Naive thymus-derived CD8-positive, alpha-beta T cell (primary cell): ENCODE data around the gene C5AR2. TPM values are rescaled to one million over a fixed set of nuclear protein-coding genes. Genes with fewer than 3 reads are reported as not detected.
A peak's percentile ranks its signal among the peaks of the same experiment; 100 is the strongest.
"Not testable (repeated sequence)": the region's sequence is repeated elsewhere in the genome, so short reads cannot be mapped to it uniquely, and the experiment has no call there.

Experiments
- ATAC-seq, 2 donors: fragments of 150-1000 bp; cut with Tn5 transposase in 1 of 2; sonication (Bioruptor Pico), chemical (Tn5 transposase) in 1 of 2; 1 replicate in 1 of 2; 2 replicates in 1 of 2; pipeline ENCODE4 v1.10.0; 2021; ENCODE audit warnings: mild to moderate bottlenecking in 2 of 2, moderate library complexity in 2 of 2
- POLR2A ChIA-PET: fragments of 350-600 bp; sonication (Branson Sonifier 250); formaldehyde crosslinking; loops from one replicate; lab custom pipeline; 2021; ENCODE audit warnings: antibody characterized with exemption; lab: Charles Lee
- DNase-seq, 10 donors: peaks; one replicate each; pipeline versions ENCODE4 v3.0.0 to v3.0.0-alpha.2; 2020 to 2022
- H3K27ac Mint-ChIP-seq, 10 donors: one replicate each; pipeline ENCODE4 v1.8.0; 2020 to 2022; ENCODE audit warnings: mild to moderate bottlenecking in 10 of 10, mixed read lengths in 10 of 10, moderate library complexity in 4 of 10, inconsistent platforms in 1 of 10
- H3K27me3 Mint-ChIP-seq, 5 donors: one replicate each; pipeline ENCODE4 v1.8.0; 2021 to 2022; ENCODE audit warnings: mixed read lengths in 5 of 5
- H3K36me3 Mint-ChIP-seq, 3 donors: one replicate each; pipeline ENCODE4 v1.8.0; 2020 to 2022; ENCODE audit warnings: mixed read lengths in 3 of 3, mild to moderate bottlenecking in 2 of 3, inconsistent platforms in 1 of 3
- H3K4me1 Mint-ChIP-seq, 4 donors: one replicate each; pipeline ENCODE4 v1.8.0; 2021 to 2022; ENCODE audit warnings: mixed read lengths in 4 of 4
- H3K4me3 Mint-ChIP-seq, 10 donors: one replicate each; pipeline ENCODE4 v1.8.0; 2020 to 2022; ENCODE audit warnings: mild to moderate bottlenecking in 10 of 10, mixed read lengths in 10 of 10, moderate library complexity in 6 of 10, inconsistent platforms in 1 of 10
- H3K9me3 Mint-ChIP-seq, 9 donors: one replicate each; pipeline ENCODE4 v1.8.0; 2020 to 2022; ENCODE audit warnings: mixed read lengths in 9 of 9, mild to moderate bottlenecking in 3 of 9, inconsistent platforms in 1 of 9, moderate library complexity in 1 of 9
- polyA plus RNA-seq, 3 donors: library from polyadenylated mRNA; unstranded; fragments of 300-500 nt; fragmentation: Illumina TruSeq; gene quantifications; one replicate each; pipeline ENCODE4 v1.2.3, GENCODE V29; 2021
- total RNA-seq, 8 experiments: library from RNA in 2 of 8; stranded (reverse) in 2 of 8; gene quantifications; one replicate each; pipeline ENCODE4 v1.2.3 and lab custom pipeline; 2021 to 2026

C5AR2 gene
- total and polyA plus RNA-seq, 5 experiments from 2014 or later: 0.29 to 0.30 TPM; not detected in 3

DNA sequence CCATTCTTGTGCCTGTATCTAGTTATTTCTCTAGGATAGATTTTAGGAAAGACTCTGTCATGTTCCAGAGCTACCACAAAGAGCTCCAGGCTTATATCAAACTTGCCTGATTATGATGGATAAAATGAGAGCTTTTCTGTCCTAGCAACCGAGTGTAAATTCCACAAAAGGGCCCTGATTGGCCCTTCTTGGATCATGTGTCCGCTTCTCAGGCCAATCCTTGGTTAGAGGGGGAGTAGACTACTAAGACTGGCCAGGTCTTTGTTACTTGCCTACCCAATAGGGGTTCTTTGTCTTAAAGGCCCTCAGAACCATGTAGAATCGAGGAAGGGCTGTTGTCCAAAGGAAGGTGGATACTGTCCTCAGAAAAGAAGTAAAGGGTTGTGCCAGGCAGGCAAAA lies 19.6 kb downstream of the C5AR2 start:
- Mint-ChIP-seq H3K27ac (peak overlapping the region in 5 of 10 donors; percentile 37 to 73 (median 49)), H3K4me1 (peaks cover 18 to 63% (median 40%) of the 10 kb centered on the region in 4 donors), H3K9me3 (no peaks in the 10 kb centered on the region), H3K36me3 (peaks cover 0 to 35% (median 13%) of the 10 kb centered on the region in 3 donors), H3K27me3 (peaks cover 0 to 2% (median 0%) of the 10 kb centered on the region in 5 donors), H3K4me3 (peak overlapping the region in 9 of 10 donors; percentile 9 to 66 (median 50))
- DNase-seq (peak in 1 of 10 donors; percentile 2), ATAC-seq (no peak)
- POLR2A ChIA-PET: no interaction called here

DNA sequence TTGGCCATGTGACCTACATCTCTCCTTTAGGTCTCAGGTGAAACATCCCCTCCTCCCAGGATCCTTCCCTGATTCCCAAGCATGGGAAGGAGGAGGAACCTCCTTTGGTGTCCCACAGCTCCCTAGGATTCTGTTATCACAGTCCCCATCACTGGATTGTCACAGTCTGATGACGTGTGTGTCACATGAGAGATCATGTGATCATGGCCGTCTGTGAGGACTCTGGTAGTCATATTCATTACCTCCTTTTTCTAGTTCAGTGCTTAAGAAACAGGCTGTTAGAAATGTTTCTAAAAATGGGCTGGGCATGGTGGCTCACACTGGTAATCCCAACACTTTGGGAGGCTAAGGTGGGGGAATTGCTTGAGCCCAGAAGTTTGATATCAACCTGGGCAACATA lies 20.1 kb downstream of the C5AR2 start:
- Mint-ChIP-seq H3K4me1 (peaks cover 18 to 67% (median 39%) of the 10 kb centered on the region in 4 donors), H3K4me3 (no peak overlapping the region), H3K27ac (peak overlapping the region in 5 of 10 donors; percentile 2 to 82 (median 56)), H3K9me3 (no peaks in the 10 kb centered on the region), H3K27me3 (peaks cover 0 to 2% (median 0%) of the 10 kb centered on the region in 5 donors), H3K36me3 (peaks cover 0 to 41% (median 19%) of the 10 kb centered on the region in 3 donors)
- DNase-seq (no peak), ATAC-seq (no peak)
- POLR2A ChIA-PET: no interaction called here

DNA sequence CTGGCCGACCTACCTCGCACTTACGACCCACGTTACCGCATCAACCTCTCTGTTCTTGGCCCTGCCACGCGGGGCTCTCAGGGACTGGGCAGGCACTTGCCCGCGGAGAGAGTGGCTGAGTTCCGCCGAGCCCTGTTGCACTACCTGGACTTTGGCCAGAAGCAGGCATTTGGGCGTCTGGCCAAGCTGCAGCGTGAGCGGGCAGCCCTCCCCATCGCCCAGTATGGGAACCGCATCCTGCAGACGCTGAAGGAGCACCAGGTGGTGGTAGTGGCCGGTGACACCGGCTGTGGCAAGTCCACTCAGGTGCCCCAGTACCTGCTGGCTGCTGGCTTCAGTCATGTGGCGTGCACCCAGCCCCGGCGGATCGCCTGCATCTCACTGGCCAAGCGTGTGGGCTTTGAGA lies 21.3 kb downstream of the C5AR2 start:
- Mint-ChIP-seq H3K36me3 (peaks cover 0 to 53% (median 25%) of the 10 kb centered on the region in 3 donors), H3K27me3 (peaks cover 0 to 2% (median 0%) of the 10 kb centered on the region in 5 donors), H3K9me3 (no peaks in the 10 kb centered on the region), H3K27ac (no peak overlapping the region), H3K4me3 (no peak overlapping the region), H3K4me1 (peaks cover 18 to 65% (median 39%) of the 10 kb centered on the region in 4 donors)
- POLR2A ChIA-PET: no interaction called here
- ATAC-seq (no peak), DNase-seq (no peak)

DNA sequence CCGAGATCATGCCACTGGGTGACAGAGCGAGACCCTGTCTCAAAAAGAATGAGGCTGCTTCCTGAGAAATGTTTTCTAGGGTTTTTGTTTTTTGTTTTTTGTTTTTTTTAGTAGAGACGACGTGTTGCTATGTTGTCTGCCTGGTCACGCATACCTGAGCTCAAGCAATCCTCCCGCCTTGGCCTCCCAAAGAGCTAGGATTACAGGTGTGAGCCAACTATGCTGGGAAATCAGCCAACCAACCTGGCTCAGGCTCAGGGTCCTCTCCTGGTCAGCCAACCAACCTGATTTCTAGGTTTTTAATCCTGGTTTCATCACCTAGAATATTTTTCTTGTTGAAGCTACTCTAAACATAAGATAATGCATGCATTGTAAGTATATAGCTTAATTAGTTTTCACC lies 24.9 kb downstream of the C5AR2 start:
- POLR2A ChIA-PET: no interaction called here
- Mint-ChIP-seq H3K27me3 (peaks cover 0 to 2% (median 0%) of the 10 kb centered on the region in 5 donors), H3K4me1 (peaks cover 4 to 40% (median 13%) of the 10 kb centered on the region in 4 donors), H3K36me3 (peaks cover 0 to 89% (median 36%) of the 10 kb centered on the region in 3 donors), H3K9me3 (no peaks in the 10 kb centered on the region), H3K27ac (no peak overlapping the region), H3K4me3 (no peak overlapping the region)
- DNase-seq (no peak), ATAC-seq (no peak)

DNA sequence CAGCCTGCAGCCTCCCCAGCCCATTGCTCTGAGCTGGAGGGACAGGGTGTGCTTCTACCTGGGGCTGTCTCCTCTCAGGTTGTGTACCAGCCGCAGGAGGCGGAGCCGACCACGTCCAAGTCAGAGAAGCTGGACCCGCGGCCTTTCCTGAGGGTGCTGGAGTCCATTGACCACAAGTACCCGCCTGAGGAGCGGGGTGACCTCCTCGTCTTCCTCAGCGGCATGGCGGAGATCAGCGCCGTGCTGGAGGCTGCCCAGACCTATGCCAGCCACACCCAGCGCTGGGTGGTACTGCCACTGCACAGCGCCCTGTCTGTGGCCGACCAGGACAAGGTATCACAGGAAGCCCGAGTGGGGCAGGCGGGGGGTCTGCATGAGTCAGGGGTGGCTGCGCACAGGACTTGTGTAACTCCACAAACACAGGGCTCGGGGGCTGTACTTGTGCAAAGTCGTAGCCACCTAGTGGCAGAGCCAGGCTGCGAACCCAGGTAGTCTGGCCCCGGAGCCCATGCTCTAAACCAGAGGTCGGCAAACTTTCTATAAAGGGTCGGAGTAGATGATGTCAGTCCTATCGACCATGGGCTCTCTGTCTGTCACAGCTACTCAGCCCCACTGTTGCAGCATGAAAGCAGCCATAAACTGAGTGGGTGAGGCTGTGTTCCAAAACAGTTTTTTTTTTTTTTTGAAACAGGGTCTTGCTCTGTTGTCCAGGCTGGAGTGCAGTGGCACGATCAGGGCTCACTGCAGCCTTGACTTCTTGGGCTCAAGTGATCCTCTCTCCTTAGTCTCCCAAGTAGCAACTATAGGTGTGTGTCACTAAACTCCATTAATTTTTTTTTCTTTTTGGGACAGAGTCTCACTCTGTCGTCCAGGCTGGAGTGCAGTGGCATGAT lies 26.1 kb downstream of the C5AR2 start:
- peaks cover 0 to 2% (median 0%) of the 10 kb centered on the region in 5 donors for H3K27me3 Mint-ChIP-seq
- no peak for DNase-seq
- no peak overlapping the region for H3K4me3 Mint-ChIP-seq
- H3K27ac Mint-ChIP-seq: no peak overlapping the region
- ATAC-seq: no peak
- H3K4me1 Mint-ChIP-seq: peaks cover 0 to 30% (median 6%) of the 10 kb centered on the region in 4 donors
- H3K36me3 Mint-ChIP-seq: peaks cover 0 to 90% (median 36%) of the 10 kb centered on the region in 3 donors
- H3K9me3 Mint-ChIP-seq: no peaks in the 10 kb centered on the region
- POLR2A ChIA-PET: interaction anchor here (1.5 kb wide), 1 partner anchor 9 kb away, joined by 4 read pairs; the partner anchor contains the start of gene DHX34

DNA sequence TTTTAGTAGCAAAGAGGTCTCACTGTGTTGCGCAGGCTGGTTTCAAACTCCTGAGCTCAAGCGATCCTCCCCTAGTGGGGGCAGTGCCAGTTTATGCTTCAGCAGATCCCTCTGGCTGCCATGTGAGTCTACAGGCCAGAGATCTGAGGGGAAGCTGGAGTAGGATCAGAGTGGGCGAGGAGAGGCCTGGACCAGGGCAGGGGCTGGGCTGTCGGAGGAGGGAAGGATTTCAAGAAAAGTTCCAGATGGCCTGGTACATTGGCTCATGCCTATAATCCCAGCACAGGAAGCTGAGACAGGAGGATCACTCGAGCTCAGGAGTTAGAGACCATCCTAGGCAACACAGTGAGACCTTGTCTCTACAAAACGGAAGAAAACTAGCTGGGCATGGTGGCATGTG lies 27.0 kb downstream of the C5AR2 start:
- POLR2A ChIA-PET: interaction anchor here (1.5 kb wide), 1 partner anchor 10 kb away, joined by 4 read pairs; the partner anchor contains the start of gene DHX34
- DNase-seq (no peak), ATAC-seq (no peak)
- no peaks in the 10 kb centered on the region for H3K9me3 Mint-ChIP-seq
- H3K27ac Mint-ChIP-seq: no peak overlapping the region
- peaks cover 0 to 2% (median 0%) of the 10 kb centered on the region in 5 donors for H3K27me3 Mint-ChIP-seq
- H3K36me3 Mint-ChIP-seq: peaks cover 0 to 91% (median 36%) of the 10 kb centered on the region in 3 donors
- H3K4me1 Mint-ChIP-seq: peaks cover 0 to 27% (median 6%) of the 10 kb centered on the region in 4 donors
- H3K4me3 Mint-ChIP-seq: no peak overlapping the region

DNA sequence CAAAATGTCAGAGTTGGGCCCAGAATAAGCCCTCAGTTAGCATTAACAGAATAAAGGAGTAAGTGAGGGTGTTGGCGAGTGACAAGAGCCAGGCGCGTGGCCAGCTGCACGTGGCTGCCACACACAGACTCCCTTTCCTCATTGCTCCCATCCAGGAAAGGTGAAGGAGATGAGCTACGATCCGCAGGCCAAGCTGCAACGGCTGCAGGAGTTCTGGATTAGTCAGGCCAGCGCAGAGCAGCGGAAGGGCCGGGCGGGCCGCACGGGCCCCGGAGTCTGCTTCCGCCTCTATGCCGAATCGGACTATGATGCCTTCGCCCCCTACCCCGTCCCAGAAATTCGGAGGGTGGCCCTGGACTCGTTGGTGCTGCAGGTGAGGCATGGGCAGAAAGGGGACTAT lies 30.3 kb downstream of the C5AR2 start:
- Mint-ChIP-seq H3K36me3 (peaks cover 0 to 85% (median 18%) of the 10 kb centered on the region in 3 donors), H3K27ac (no peak overlapping the region), H3K9me3 (no peaks in the 10 kb centered on the region), H3K4me3 (no peak overlapping the region), H3K27me3 (no peaks in the 10 kb centered on the region), H3K4me1 (peaks cover 0 to 8% (median 4%) of the 10 kb centered on the region in 4 donors)
- ATAC-seq (no peak), DNase-seq (no peak)
- POLR2A ChIA-PET: no interaction called here

DNA sequence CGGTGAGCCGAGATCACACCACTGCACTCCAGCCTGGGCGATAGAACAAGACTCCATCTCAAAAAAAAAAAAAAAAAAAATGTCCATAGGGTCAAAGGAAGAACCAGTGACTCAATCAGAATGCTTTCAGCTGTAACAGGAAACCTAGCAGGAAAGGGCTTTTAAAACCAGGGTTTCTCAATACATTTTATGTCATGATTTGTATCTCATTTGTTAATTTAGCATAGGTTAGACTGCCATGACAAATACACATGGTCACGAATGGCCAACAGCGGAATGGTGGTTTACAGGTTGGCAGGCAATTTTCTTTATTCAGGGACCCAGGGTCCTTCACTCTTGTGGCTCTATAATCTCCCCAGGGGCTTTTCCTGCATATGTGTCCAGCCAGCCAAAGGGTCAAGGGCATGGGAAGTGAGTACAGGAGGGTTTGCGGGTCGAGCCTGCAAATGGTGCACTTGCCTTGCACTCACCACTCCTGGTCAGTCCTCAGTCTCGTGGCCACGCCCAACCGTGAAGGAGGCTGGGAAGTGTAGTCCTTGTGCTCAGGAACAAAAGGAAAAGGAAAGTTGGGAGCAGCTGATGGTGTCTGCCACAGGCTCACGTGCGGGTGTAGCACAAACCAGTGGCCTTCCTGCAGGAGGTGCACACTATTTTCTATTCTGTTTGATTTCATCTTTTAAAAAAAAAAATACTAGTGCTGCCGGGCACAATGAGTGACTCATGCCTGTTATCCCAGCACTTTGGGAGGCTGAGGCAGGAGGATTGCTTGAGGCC lies 32.0 kb downstream of the C5AR2 start:
- Mint-ChIP-seq H3K9me3 (no peaks in the 10 kb centered on the region), H3K4me3 (no peak overlapping the region), H3K4me1 (peaks cover 0 to 6% (median 3%) of the 10 kb centered on the region in 4 donors), H3K27me3 (no peaks in the 10 kb centered on the region), H3K36me3 (peaks cover 0 to 84% (median 10%) of the 10 kb centered on the region in 3 donors), H3K27ac (peak overlapping the region in 1 of 10 donors; percentile 66)
- DNase-seq: no peak
- POLR2A ChIA-PET: no interaction called here
- no peak for ATAC-seq

DNA sequence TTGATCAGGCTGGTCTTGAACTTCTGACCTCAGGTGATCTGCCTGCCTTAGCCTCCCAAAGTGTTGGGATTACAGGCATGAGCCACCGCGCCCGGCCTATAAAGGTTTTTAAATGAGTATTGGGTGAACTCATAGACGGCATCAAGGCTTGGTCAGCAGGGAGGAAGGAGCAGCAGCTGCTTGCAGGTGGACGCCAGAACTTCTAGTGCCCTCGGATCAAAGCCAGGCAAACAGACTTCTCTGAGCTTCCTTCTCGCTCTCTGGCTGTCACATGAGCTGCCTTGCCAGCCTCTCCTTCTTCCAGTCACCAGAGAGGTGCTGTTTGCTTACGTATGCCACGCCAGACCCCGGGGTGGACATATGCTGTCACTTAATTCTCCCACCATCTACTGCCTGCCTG lies 33.5 kb downstream of the C5AR2 start:
- H3K4me3 Mint-ChIP-seq, H3K27ac Mint-ChIP-seq, H3K4me1 Mint-ChIP-seq, ATAC-seq, H3K27me3 Mint-ChIP-seq, POLR2A ChIA-PET, DNase-seq, H3K9me3 Mint-ChIP-seq: not testable (repeated sequence)
- peaks cover 0 to 83% (median 7%) of the 10 kb centered on the region in 3 donors for H3K36me3 Mint-ChIP-seq

DNA sequence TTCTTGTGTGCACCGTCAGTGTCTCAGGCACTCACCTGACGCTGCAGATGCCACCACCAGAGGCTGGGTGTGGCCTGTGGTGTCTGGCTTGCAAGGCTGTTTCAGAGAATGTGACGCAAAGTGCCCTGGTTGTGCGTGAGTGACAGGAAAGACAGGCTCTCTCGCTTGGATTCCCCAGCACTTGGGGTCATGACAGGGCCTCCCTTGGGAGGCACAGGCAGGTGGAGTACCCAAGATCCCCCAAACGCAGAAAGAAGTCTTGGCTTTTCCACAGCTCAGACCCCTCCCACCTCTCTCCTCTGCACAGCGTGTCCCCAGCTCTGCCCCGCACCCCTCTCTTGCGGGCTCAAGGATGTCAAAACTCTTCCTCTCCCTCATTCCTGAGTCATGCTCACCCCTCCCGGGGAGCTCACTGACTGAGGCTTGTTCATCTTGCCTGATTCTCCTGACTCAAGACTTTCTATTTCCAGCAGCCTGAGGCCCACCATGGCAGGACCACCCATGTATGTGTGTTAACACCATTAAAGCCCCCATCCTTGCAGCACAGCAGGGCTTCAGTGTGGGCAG lies 38.2 kb downstream of the C5AR2 start:
- no peak overlapping the region for H3K27ac Mint-ChIP-seq
- DNase-seq (no peak), ATAC-seq (no peak)
- no peak overlapping the region for H3K4me3 Mint-ChIP-seq
- H3K36me3 Mint-ChIP-seq: peaks cover 0 to 62% (median 4%) of the 10 kb centered on the region in 3 donors
- POLR2A ChIA-PET: no interaction called here
- no peaks in the 10 kb centered on the region for H3K27me3 Mint-ChIP-seq
- no peaks in the 10 kb centered on the region for H3K9me3 Mint-ChIP-seq
- H3K4me1 Mint-ChIP-seq: peaks cover 0 to 5% (median 3%) of the 10 kb centered on the region in 4 donors

DNA sequence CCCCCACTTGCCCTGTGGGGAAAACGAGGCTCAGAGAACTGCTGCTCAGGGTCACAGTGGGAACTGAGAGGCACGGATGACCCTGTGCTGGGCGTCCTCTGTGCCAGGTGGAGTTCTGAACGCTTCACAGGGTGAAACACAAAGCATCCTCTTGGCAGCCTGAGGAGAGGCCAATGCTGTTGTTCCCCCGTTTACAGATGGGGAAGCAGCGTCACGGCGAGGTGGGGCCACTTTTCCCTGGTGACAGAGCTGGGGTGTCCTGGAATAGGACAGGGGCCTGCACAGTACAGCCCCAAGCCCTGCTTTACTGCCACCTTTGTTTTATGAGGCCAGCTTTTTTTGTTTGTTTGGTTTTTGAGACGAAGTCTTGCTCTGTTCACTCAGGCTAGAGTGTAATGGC lies 39.3 kb downstream of the C5AR2 start:
- Mint-ChIP-seq H3K4me1 (peaks cover 0 to 5% (median 3%) of the 10 kb centered on the region in 4 donors), H3K36me3 (peaks cover 0 to 62% (median 6%) of the 10 kb centered on the region in 3 donors), H3K4me3 (no peak overlapping the region), H3K27me3 (no peaks in the 10 kb centered on the region), H3K27ac (no peak overlapping the region), H3K9me3 (no peaks in the 10 kb centered on the region)
- DNase-seq (no peak), ATAC-seq (no peak)
- POLR2A ChIA-PET: no interaction called here

DNA sequence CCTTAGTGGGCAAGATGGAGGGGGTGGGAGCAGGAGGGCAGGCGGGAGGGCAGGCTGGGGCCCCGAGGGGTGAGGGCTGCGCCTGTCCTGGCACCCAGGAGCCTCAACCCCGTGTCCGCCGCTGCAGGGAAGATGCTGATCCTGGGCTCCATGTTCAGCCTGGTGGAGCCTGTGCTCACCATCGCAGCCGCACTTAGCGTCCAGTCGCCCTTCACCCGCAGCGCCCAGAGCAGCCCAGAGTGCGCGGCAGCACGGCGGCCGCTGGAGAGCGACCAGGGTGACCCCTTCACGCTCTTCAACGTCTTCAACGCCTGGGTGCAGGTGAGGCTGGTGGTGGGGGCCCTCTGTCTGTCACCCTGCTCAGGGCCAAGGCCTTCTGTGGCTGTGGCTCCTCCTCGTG lies 40.6 kb downstream of the C5AR2 start:
- ATAC-seq (no peak), DNase-seq (no peak)
- Mint-ChIP-seq H3K9me3 (no peaks in the 10 kb centered on the region), H3K4me1 (peaks cover 0 to 5% (median 1%) of the 10 kb centered on the region in 4 donors), H3K27me3 (no peaks in the 10 kb centered on the region), H3K4me3 (no peak overlapping the region), H3K27ac (no peak overlapping the region), H3K36me3 (peaks cover 0 to 56% (median 6%) of the 10 kb centered on the region in 3 donors)
- POLR2A ChIA-PET: no interaction called here
